GF-D8 (cell line): ENCODE results near the gene DOCK11.
"Not testable (repeated sequence)": the region's sequence is repeated elsewhere in the genome, so short reads cannot be mapped to it uniquely, and the experiment has no call there.

Experiments used
- DNase-seq: peaks from one replicate; lab custom pipeline; 2025; lab: John Stamatoyannopoulos, UW

The DOCK11 gene

DNA sequence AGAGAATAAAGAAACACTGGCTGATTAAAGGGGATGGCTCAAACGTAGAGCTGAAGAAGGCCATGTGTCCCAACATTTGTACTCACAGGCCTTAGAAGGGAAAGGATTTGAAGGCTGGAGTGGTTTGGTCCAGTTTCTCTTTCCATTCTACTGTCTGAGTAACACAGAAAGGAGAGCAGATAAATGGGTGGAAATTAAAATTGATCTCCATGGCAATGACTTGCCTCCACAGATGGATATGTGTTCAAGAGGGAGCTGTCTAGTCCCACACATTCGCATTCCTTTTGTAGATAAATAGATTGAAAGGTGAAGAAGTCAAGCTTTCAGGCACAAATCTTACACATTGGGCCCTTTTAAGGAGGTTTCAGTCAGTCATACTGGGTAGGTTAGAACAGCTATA lies 74.6 kb downstream of the DOCK11 start:
- no peak for DNase-seq

DNA sequence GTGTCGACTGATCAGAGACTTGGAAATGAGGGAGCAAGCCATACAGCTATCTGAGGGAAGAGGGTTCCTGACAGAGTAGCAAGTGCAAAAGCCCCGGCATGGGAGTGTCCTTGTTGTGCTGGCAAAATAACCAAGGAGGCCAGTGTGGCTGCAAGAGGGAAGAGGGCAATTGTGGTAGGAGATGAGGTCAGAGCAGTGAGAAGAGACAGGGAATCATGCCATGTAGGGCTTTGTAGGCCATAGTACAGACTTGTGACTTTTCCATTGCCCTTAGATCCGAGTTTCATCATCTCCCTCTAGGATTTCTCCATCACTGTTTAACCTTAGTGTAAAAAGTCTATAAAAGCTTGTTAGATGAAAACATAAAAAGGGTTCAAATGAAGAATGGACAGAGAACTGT lies 76.2 kb downstream of the DOCK11 start:
- no peak for DNase-seq

DNA sequence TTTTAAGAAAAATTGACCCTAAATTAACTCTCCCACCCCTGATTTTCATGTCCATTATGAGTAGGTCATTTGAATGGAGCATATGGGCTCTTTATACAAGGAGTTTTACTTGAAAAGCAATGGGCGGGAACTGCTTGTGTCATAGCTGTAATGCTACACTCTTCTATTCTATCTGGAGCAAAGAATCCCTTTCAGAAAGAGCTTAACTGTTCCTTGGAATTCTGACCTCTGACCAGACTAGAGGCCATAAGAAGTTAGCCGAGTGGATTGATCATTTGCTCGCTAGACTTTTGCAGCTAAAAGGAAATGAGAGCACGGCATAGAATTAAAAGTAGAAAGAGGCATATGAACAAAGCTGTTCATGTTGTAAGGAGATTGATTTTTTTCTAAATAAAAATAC lies 79.1 kb downstream of the DOCK11 start:
- no peak for DNase-seq

DNA sequence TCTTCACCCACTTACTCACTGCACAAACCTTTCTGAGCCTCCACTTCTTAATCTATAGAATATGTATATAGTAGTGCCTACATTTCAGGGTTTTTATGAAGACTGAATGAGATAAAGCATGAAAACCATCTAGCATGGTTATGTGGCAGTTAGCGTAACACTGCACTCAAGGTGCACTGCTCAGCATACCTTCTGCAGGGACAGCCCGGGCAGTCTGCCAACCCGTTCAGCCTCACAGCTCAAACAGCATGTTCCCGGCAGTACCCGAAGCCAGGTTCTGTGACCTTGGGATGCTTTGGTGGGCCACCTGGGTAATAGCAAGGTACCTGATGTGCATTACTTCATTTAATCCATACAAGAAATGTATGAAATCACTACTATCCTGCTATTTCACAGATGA lies 81.4 kb downstream of the DOCK11 start:
- no peak for DNase-seq

DNA sequence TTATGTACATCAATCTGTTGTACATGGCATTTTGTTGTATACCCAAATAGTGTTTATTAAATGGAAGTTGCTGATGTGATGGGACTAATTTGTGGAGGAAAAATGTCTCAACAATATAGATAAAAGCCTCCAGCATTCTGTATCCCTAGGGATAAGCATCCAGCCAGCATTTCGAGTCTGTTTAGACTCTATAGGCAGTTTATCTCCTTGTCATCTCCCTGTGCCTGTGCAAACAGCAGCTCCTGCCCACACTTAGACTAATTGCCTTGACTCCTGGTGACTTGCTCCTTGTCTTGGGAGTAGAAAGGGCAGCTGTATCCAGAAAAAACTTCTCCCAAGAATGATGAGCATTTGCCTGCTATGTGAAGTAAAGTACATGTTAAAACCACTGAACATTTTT lies 83.8 kb downstream of the DOCK11 start:
- DNase-seq: no peak

DNA sequence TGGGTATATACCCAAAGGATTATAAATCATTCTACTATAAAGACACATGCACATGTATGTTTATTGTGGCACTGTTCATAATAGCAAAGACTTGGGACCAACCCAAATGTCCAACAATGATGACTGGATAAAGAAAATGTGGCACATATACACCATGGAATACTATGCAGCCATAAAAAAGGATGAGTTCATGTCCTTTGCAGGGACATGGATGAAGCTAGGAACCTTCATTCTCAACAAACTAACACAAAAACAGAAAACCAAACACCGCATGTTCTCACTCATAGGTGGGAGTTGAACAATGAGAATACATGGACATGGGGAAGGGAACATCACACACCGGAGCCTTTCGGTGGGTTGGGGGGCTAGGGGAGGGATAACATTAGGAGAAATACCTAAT lies 87.3 kb downstream of the DOCK11 start:
- not testable (repeated sequence) for DNase-seq

DNA sequence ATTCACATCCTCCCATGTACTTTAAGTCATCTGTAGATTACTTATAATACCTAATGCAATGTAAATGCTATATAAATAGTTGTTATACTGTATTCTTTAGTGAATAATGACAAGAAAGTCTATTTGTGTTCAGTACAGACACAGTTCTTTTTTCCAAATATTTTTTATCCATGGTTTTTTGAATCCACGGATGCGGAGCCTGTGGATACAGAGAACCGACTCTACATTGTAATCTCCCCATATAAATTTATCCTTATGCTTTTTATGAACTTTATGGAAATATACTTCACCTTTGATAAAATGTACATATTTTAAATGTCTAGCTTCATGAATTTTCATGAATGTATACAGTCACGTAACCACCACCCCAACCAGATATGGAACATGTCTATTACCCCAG lies 88.2 kb downstream of the DOCK11 start:
- no peak for DNase-seq

DNA sequence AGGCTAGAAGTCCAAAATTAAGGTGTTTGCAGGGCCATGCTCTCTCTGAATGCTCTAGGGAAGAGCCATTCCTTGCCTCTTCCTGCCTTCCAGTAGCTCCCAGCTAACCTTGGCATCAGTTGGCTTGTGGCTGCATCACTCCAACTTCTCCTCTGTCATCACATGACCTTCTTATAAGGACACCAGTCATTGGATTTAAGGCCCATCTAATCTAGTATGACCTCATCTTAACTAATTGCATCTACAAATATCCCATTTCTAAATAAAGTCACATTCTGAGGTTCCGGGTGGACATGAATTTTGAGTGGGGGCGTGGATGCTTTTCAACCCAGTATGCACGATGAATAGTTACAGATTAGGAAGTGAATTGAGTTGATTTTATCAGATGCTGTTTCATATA lies 89.7 kb downstream of the DOCK11 start:
- DNase-seq: no peak

DNA sequence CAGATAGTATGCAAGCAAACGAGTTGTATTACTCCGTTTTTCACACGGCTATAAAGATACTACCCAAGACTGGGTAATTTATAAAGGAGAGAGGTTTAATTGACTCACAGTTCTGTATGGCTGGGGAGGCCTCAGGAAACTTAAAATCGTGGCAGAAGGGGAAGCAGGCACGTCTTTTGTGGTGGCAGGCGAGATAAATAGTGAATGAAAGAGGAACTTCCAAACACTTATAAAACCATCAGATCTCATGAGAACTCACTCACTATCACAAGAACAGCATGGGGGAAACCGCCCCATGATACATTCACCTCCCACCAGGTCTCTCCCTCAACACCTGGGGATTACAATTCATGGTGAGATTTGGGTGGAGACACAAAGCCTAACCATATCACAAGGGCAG lies 90.6 kb downstream of the DOCK11 start:
- peak; percentile 17 for DNase-seq

DNA sequence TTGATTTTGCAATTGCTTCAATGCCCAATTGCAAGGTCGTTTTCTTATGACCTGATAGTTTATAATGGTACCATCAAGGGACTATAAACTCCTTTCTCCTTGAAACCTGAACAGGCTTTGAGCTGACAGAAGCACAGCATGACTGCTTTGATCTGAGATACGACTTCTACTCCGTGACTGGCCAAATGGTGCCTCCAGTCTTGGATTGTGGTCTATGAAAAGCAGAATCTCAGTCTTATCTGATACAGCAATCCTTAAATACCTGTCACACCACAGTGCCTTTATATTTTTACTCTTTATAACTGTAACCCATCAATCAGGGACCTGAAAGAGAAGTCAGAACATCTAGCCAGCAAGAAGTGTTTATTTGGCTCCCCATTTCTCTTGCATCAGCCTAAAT lies 93.1 kb downstream of the DOCK11 start:
- DNase-seq: no peak

DNA sequence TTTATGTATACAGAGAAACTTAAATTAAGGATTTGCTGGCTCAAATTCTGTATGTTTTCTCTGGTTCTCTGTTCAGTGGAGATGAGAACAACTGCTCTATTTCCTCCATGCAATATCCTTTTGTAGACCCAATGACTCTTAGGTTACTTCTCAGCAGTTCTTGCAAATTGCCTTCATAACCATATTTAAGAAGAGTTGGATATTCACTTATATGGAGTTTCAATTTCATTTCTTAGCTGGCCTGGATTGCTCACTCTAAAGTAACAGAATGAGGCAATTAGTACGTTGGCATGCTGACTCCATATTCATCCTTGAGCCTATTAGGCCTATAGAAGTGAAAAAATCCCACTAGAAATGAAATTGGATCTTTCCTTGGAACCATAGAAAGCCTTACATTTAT lies 93.6 kb downstream of the DOCK11 start:
- DNase-seq: no peak

DNA sequence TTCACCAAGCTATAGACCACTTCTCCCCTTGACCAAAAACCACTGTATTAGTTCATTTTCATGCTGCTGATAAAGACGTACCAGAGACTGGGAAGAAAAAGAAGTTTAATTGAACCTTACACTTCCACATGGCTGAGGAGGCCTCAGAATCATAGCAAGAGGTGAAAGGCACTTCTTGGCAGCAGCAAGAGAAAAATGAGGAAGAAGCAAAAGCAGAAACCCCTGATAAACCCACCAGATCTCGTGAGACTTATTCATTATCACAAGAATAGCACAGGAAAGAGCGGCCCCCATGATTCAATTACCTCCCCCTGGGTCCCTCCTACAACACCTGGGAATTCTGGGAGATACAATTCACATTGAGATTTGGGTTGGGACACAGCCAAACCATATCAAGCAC lies 97.8 kb downstream of the DOCK11 start:
- DNase-seq: peak; percentile 6

DNA sequence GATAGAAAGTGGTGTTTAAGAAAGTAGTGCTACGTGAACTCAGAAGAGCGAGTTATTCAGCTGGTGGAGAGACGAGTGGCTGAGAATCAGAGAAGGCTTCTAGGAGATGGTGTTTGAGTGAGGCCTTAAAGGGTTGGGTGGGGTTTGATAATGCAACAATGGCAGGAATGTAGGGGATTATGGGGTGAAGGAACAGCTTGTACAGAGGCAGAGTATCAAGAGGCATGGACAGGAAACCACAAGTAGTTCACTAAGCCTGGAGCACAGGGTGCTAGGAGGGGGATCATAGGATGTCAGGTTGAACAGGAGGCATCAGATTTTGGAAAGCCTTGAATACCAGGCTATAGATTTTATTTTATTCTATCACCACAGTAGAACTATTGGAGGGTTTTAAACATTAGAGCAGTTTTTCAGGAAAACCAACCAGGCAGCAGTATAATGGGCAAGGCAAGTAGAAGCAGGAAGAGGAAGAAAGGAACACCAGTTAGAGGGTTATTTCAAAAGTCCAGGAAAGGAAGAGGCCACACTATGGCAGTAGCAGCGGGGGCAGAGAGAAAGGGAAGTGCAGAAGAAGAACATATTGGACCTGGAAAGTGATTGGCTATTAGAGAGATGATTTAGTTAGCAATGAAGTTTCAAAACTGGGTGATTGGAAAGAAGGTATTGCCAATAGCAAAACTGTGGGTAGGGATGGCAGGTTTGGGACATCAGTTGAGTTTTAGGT lies 99.2 kb downstream of the DOCK11 start:
- peak; percentile 53 for DNase-seq

DNA sequence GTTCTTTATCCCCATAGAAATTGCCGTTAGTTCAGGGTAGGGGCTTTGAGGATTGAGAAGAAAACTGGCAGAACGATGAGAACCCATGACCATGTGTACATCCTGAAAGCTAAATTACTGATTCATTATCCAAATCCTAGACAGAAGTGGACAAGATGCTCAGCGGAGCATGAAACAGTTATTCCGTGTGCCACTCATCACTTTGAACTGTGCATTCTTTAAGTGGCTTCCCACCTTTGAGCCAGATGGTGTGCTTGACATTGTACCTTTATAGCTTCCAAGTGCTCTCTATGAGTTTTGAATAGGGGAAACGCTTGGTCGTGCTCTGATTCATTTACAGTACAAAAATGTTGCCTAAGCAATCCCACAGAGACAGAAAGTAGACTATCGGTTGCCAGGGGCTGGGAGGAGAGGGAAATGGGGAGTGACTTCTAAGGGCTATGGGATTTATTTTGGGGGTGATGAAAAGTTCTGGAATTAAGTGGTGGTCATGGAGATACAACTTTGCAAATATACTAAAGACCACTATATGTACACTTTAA lies 100.0 kb downstream of the DOCK11 start:
- no peak for DNase-seq

DNA sequence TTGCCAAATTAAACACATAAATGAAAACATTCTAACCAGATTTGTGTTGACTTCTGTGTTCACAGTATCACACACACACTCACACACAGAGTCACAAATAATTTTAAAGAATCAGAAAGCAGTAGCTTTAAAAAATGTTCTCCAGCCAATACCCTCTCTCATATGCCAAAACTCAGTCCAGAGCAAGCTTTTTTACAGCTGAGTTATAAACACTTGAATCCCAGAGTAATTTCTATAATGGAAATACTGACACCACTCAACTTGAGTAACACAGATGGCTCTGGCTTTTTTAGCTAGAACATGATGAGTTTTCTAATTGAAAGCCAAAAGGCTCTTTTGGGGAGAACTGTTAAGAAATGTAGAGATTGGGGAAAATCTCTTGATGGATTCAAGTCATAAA lies 100.8 kb downstream of the DOCK11 start:
- DNase-seq: no peak

DNA sequence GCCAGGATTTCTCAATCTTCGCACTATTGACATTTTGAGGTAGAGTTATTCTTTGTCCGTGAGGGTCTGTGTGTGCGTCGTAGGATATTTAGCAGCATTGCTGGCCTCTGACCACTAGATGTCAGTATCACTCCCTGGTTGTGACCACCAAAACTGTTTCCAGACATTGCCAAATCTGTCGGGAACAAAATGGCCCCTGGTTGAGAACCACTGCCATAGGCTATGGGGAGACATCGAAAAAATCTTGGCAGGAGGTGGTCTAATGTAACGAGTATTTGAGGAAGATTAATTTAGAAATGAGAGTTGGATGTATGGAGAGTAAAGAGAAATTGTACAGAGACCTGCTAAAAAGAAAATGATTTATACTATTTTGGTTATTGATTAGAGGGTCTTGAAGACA lies 108.4 kb downstream of the DOCK11 start:
- DNase-seq: no peak

DNA sequence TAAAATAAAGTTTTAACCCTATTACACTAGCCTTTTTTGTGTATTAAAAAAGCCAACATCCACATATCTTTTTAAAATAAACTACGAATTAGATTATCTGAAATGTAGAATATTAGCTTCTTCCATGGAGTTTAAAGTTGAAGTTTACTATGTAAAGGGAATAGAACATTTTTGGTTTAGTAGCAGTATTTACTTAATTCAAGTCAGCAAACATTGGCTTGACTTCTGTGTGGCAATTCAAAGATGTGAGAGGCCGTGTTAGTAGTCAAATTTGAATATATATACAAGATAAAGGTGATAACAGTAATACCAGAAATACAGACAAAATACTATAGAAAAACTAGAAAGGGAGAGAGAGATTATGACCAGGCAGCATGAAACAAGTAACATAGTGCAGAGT lies 116.7 kb downstream of the DOCK11 start:
- no peak for DNase-seq

DNA sequence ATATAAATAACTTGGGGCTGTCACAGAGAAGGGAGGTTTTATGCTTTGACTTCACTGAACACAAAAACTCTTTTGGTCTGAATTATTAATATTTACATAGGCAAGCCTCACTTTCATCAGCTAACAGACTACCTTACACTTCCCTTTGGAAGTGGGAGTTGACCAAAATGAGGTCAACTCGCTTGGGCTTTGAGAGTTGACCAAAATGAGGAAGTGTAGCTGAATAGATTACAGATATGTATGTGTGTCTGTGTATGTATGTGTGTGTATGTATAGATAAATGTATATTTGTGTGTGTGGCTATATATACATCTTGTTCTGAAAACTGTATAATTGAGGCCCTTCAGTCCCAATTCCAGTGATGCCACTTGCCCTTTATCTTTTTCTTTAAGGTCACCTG lies 118.5 kb downstream of the DOCK11 start:
- DNase-seq: peak; percentile 46

DNA sequence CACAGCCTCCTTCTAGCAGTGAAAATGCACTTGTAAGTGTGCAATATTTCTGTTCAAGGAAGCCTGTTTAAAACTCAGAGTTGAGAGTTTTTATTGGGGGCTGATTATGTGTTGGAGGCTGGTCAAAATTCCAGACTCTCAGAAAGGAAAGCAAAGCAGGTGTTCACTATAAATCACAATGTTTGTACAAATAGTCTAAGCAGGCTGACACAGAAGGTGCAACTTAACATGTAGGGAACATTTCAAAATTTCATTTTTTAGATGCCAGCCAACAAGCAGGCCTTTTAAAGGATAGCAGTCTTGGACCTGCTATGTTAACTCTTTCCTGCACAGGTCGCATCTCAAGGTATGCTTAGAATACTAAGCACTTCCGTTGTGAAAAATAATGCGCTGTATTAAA lies 119.5 kb downstream of the DOCK11 start:
- no peak for DNase-seq

DNA sequence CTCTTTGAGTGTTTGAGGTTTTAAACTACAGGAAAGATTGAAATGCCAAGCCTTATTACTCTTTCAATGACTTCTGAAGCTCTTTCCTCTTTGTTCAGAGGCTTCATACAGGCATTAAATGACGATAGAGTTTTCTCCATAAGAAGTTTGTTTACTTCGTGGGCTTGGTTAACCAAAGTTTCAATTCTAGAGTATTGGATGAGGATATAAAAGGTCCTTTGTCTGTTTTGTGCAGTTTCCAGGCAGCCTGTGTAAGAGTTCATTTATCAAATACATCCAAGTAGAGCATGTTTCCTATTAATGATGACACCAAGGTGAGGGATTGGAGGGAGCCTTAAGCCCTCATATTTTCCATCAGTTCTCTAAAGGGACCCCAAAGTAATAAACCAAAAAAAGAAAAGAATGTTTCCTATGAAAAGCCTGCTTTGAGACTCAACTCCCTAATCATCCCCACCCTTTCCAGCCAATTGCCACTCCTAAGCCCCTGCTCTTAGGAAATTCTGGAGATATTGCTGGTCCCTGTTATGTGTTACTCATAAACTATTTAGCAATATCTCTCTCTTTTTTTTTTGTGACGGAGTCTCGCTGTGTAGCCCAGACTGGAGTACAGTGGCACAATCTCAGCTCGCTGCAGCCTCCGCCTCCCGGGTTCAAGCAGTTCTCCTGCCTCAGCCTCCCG lies 125.6 kb downstream of the DOCK11 start:
- no peak for DNase-seq

DNA sequence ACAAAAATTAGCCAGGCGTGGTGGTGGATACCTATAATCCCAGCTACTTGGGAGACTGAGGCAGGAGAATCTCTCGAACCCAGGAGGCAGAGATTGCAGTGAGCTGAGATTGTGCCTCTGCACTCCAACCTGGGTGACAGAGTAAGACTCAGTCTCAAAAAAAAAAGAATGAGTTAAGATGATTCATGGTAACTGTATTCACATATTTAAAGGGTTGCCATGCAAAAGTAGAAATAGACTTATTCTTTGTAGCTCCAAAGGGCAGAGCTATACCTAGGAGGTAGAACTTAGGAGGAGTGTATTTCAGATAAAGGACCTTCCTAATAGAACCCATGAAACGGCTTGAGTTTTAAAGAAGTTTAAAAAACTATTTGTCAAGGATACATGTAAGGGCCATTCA lies 127.4 kb downstream of the DOCK11 start:
- DNase-seq: no peak

DNA sequence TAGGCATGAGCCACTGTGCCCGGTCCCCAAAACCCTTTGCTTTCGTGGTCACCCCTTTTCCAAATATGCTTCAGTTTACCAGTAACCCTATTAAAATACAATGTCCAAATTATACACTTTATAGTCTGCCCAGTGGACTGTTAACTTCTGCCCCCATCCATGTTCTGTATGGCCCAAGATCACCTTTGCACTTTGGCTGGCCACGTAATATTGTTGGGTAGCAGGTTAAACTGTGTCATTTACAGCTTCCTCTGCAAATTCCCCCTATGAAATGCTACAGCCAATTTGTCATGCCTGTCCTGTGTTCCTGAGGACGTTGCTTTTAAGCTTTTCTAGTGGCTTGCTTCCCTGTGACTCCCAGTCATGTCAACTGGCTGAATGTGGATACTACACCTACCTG lies 130.7 kb downstream of the DOCK11 start:
- DNase-seq: no peak

DNA sequence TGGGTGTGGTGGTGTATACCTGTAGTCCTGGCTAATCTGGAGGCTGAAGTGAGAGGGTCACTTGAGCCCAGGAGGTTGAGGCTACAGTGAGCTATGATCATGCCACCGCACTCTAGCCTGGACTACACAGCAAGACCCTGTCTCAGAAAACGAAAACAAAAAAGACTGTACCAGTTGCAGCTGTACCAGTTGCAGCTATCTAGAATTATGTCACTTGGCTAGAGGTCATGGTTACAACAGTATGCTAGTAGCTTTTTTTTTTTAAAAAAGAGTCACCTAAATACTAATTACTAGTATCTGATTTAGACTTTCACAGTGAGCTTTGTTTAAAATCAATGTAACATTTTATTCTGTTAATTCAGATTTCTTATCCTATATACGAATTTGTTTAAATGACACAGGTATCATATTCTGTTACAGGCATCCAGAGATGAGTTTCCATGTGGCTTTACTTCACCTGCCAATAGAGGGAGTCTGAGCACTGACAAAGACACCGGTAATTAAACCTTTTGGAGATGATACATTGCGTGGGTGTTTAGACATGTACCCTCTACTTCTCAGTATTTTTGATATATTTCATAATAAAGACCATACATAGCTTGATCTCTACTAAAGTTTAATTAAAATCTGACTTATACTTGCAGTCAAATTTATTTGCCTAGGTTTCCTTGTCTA lies 131.6 kb downstream of the DOCK11 start:
- no peak for DNase-seq
